Activated CD8-positive, alpha-beta memory T cell treated with anti-CD3 and anti-CD28 coated beads, Interleukin-2, amount 50 U/mL, for 48 hours (primary cell): Measurements from ENCODE around the gene ABL2.
"Not testable (repeated sequence)": the region's sequence is repeated elsewhere in the genome, so short reads cannot be mapped to it uniquely, and the experiment has no call there.

Source experiments
- DNase-seq: peaks from one replicate; pipeline ENCODE4 v3.0.0-alpha.2; 2020

ABL2 gene

GRCh38 chr1:179208681-179209477 is 20.6 kb downstream of the ABL2 start:
- DNase-seq: no peak

- DNase-seq: no peak
Observed at GRCh38 chr1:179206812-179207211, 22.7 kb downstream of the ABL2 start.

GRCh38 chr1:179205284-179205683 is 24.2 kb downstream of the ABL2 start:
- no peak for DNase-seq

GRCh38 chr1:179202161-179202560 is 27.3 kb downstream of the ABL2 start:
- DNase-seq: no peak

GRCh38 chr1:179200586-179200985 is 28.9 kb downstream of the ABL2 start:
- no peak for DNase-seq

GRCh38 chr1:179197690-179198297 is 31.7 kb downstream of the ABL2 start:
- no peak for DNase-seq

GRCh38 chr1:179195857-179196256 is 33.6 kb downstream of the ABL2 start:
- DNase-seq: not testable (repeated sequence)

- no peak for DNase-seq
Observed at GRCh38 chr1:179195376-179195775, 34.1 kb downstream of the ABL2 start.

- DNase-seq: no peak
Observed at GRCh38 chr1:179194068-179194537, 35.4 kb downstream of the ABL2 start.

- no peak for DNase-seq
Observed at GRCh38 chr1:179190861-179191260, 38.6 kb downstream of the ABL2 start.

GRCh38 chr1:179187735-179188471 is 41.6 kb downstream of the ABL2 start:
- DNase-seq: no peak

GRCh38 chr1:179187043-179187442 is 42.4 kb downstream of the ABL2 start:
- DNase-seq: no peak

- DNase-seq: no peak
Observed at GRCh38 chr1:179184403-179184802, 45.1 kb downstream of the ABL2 start.

- no peak for DNase-seq
Observed at GRCh38 chr1:179183857-179184256, 45.6 kb downstream of the ABL2 start.

- DNase-seq: no peak
Observed at GRCh38 chr1:179178950-179179349, 50.5 kb downstream of the ABL2 start.

- no peak for DNase-seq
Observed at GRCh38 chr1:179178183-179178582, 51.3 kb downstream of the ABL2 start.

- DNase-seq: no peak
Observed at GRCh38 chr1:179177615-179178014, 51.9 kb downstream of the ABL2 start.

GRCh38 chr1:179177182-179177581 is 52.3 kb downstream of the ABL2 start:
- no peak for DNase-seq

GRCh38 chr1:179175011-179175841 is 54.3 kb downstream of the ABL2 start:
- DNase-seq: no peak

GRCh38 chr1:179170468-179170770 is 59.1 kb downstream of the ABL2 start:
- not testable (repeated sequence) for DNase-seq

- no peak for DNase-seq
Observed at GRCh38 chr1:179169616-179170467, 59.6 kb downstream of the ABL2 start.

- no peak for DNase-seq
Observed at GRCh38 chr1:179168536-179168935, 60.9 kb downstream of the ABL2 start.
